Measurements from ENCODE around the gene TMPRSS11D.

DNA sequence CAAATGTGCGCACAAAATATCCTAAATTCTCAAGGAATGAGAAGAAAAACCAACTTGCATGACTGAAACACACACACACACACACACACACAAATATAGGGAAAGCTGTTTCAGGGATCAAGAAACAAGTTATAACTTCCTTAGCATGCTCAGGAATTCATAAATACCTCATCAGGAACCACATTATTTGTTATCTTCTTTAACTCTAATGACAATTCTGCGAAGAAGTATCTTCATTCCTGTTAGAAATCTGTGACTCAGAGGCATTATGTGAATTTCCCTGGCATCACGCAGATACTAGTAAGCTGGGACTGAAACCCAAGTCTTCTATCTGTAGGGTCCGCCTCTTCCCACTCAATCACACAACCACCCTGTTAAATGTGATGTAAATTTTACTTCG is 49.2 kb upstream of the TMPRSS11D start:
- TF ChIP-seq, protein P1, sequence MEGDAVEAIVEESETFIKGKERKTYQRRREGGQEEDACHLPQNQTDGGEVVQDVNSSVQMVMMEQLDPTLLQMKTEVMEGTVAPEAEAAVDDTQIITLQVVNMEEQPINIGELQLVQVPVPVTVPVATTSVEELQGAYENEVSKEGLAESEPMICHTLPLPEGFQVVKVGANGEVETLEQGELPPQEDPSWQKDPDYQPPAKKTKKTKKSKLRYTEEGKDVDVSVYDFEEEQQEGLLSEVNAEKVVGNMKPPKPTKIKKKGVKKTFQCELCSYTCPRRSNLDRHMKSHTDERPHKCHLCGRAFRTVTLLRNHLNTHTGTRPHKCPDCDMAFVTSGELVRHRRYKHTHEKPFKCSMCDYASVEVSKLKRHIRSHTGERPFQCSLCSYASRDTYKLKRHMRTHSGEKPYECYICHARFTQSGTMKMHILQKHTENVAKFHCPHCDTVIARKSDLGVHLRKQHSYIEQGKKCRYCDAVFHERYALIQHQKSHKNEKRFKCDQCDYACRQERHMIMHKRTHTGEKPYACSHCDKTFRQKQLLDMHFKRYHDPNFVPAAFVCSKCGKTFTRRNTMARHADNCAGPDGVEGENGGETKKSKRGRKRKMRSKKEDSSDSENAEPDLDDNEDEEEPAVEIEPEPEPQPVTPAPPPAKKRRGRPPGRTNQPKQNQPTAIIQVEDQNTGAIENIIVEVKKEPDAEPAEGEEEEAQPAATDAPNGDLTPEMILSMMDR (IDR thresholded peaks at IDR 0.05; ENCODE audit: insufficient read depth, low read length, poor library complexity, severe bottlenecking) = no peak
- no peak for TF ChIP-seq EZH2phosphoT487 (conservative IDR thresholded peaks at IDR 0.05; ENCODE audit: low read length)
